Measurements from ENCODE around the gene CREB5. TPM values are rescaled to one million over a fixed set of nuclear protein-coding genes. Genes with fewer than 3 reads are reported as not detected.

The CREB5 gene
- total RNA-seq, 4 donors from 2014 or later = 0.88 to 31.4 (median 15.9) TPM

DNA sequence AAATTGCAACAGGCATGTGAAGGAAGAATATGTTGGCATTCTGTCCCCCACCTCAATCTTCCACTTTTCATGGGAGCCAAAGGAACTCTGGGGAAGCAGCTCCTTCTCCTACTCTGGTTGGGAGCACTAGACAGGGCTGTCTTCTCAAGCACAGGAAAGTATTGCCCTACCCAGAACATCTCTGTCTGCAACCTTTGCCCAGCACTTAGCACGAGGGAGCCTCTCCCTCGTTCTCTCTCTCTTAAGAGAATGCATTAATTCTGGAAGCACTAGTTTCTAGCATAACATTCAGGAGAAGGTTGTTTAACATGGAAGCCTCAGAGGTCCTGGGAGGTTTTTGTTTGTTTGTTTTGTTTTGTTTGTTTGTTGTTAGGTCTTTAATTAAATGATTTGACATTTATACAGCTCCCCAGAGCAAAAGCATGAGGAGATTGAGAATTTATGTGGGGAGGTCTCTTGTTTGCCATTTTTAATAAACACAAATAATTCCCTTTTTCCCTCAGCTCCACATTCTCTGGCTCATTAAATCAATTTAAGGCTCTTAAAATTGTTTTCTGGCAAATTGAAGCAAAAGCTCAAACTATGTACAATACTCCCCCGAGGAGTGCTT lies 305.2 kb downstream of the CREB5 start:
- no peak for DNase-seq
- H3K27me3 ChIP-seq = no peaks in the 10 kb centered on the region
- H3K9me3 ChIP-seq = no peaks in the 10 kb centered on the region
- no peaks in the 10 kb centered on the region for H3K4me1 ChIP-seq
- H3K4me3 ChIP-seq = no peak overlapping the region
- TF ChIP-seq, protein P1, sequence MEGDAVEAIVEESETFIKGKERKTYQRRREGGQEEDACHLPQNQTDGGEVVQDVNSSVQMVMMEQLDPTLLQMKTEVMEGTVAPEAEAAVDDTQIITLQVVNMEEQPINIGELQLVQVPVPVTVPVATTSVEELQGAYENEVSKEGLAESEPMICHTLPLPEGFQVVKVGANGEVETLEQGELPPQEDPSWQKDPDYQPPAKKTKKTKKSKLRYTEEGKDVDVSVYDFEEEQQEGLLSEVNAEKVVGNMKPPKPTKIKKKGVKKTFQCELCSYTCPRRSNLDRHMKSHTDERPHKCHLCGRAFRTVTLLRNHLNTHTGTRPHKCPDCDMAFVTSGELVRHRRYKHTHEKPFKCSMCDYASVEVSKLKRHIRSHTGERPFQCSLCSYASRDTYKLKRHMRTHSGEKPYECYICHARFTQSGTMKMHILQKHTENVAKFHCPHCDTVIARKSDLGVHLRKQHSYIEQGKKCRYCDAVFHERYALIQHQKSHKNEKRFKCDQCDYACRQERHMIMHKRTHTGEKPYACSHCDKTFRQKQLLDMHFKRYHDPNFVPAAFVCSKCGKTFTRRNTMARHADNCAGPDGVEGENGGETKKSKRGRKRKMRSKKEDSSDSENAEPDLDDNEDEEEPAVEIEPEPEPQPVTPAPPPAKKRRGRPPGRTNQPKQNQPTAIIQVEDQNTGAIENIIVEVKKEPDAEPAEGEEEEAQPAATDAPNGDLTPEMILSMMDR (IDR thresholded peaks at IDR 0.05) = no peak
- TF ChIP-seq POLR2A (IDR thresholded peaks at IDR 0.05) = no peak
- H3K36me3 ChIP-seq = no peaks in the 10 kb centered on the region
- H3K27ac ChIP-seq = no peak overlapping the region

- no peaks in the 10 kb centered on the region for H3K4me1 ChIP-seq
- no peak for TF ChIP-seq POLR2A (IDR thresholded peaks at IDR 0.05)
- no peaks in the 10 kb centered on the region for H3K36me3 ChIP-seq
- no peak for DNase-seq
- no peak overlapping the region for H3K27ac ChIP-seq
- no peaks in the 10 kb centered on the region for H3K27me3 ChIP-seq
- no peak overlapping the region for H3K4me3 ChIP-seq
- no peaks in the 10 kb centered on the region for H3K9me3 ChIP-seq
Measured at GRCh38 chr7:28718055-28718481, 305.8 kb downstream of the CREB5 start.

- H3K4me1 ChIP-seq = no peaks in the 10 kb centered on the region
- H3K27ac ChIP-seq = no peak overlapping the region
- no peaks in the 10 kb centered on the region for H3K9me3 ChIP-seq
- no peaks in the 10 kb centered on the region for H3K36me3 ChIP-seq
- no peak for DNase-seq
- TF ChIP-seq, protein P1 (IDR thresholded peaks at IDR 0.05) = no peak
- no peak for TF ChIP-seq POLR2A (IDR thresholded peaks at IDR 0.05)
- H3K27me3 ChIP-seq = no peaks in the 10 kb centered on the region
- H3K4me3 ChIP-seq = no peak overlapping the region
Measured at GRCh38 chr7:28718545-28718944, 306.2 kb downstream of the CREB5 start.

GRCh38 chr7:28722684-28723083 lies 310.4 kb downstream of the CREB5 start:
- H3K4me3 ChIP-seq = no peak overlapping the region
- TF ChIP-seq, protein P1 (IDR thresholded peaks at IDR 0.05) = no peak
- TF ChIP-seq POLR2A (IDR thresholded peaks at IDR 0.05) = no peak
- DNase-seq = no peak
- no peaks in the 10 kb centered on the region for H3K4me1 ChIP-seq
- H3K36me3 ChIP-seq = no peaks in the 10 kb centered on the region
- H3K27ac ChIP-seq = no peak overlapping the region
- H3K9me3 ChIP-seq = no peaks in the 10 kb centered on the region
- no peaks in the 10 kb centered on the region for H3K27me3 ChIP-seq

- DNase-seq = no peak
- Histone ChIP-seq H3K27ac (no peak overlapping the region), H3K4me1 (no peaks in the 10 kb centered on the region), H3K4me3 (no peak overlapping the region), H3K9me3 (no peaks in the 10 kb centered on the region), H3K36me3 (no peaks in the 10 kb centered on the region), H3K27me3 (no peaks in the 10 kb centered on the region)
- TF ChIP-seq, protein P1 (IDR thresholded peaks at IDR 0.05) = no peak
- no peak for TF ChIP-seq POLR2A (IDR thresholded peaks at IDR 0.05)
Measured at GRCh38 chr7:28723336-28723735, 311.0 kb downstream of the CREB5 start.

DNA sequence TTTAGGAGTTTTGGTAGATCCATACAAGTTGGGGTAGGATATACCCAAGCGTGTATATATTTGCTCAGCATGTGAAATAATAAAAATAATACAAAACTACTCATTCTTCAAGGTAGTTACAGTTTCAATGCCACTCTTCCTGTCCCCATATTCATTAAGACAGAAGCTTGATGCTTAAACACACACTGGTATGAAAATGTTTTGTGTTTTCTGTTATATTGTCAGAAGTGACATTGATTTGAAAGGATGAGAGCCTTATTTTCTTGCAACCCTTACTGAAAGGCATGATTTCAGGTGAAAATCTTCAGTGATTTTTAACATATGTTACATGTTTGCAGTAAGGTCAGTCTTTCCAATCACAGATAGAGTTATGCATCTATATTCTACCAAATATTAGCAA lies 312.2 kb downstream of the CREB5 start:
- Histone ChIP-seq H3K27ac (no peak overlapping the region), H3K36me3 (no peaks in the 10 kb centered on the region), H3K27me3 (no peaks in the 10 kb centered on the region), H3K9me3 (no peaks in the 10 kb centered on the region), H3K4me1 (no peaks in the 10 kb centered on the region), H3K4me3 (no peak overlapping the region)
- TF ChIP-seq, protein P1 (IDR thresholded peaks at IDR 0.05) = no peak
- no peak for TF ChIP-seq POLR2A (IDR thresholded peaks at IDR 0.05)
- DNase-seq = no peak
